ENCODE data around the gene RIPK1. TPM values are rescaled to one million over a fixed set of nuclear protein-coding genes. Genes with fewer than 3 reads are reported as not detected.

The RIPK1 gene
- total and polyA plus RNA-seq, 9 of the 15 experiments (the other 6 are each of a cell fraction or from before 2014, with no cell fraction given), result 3.8 to 24.9 (median 17.7) TPM

- TF ChIP-seq, protein P1, sequence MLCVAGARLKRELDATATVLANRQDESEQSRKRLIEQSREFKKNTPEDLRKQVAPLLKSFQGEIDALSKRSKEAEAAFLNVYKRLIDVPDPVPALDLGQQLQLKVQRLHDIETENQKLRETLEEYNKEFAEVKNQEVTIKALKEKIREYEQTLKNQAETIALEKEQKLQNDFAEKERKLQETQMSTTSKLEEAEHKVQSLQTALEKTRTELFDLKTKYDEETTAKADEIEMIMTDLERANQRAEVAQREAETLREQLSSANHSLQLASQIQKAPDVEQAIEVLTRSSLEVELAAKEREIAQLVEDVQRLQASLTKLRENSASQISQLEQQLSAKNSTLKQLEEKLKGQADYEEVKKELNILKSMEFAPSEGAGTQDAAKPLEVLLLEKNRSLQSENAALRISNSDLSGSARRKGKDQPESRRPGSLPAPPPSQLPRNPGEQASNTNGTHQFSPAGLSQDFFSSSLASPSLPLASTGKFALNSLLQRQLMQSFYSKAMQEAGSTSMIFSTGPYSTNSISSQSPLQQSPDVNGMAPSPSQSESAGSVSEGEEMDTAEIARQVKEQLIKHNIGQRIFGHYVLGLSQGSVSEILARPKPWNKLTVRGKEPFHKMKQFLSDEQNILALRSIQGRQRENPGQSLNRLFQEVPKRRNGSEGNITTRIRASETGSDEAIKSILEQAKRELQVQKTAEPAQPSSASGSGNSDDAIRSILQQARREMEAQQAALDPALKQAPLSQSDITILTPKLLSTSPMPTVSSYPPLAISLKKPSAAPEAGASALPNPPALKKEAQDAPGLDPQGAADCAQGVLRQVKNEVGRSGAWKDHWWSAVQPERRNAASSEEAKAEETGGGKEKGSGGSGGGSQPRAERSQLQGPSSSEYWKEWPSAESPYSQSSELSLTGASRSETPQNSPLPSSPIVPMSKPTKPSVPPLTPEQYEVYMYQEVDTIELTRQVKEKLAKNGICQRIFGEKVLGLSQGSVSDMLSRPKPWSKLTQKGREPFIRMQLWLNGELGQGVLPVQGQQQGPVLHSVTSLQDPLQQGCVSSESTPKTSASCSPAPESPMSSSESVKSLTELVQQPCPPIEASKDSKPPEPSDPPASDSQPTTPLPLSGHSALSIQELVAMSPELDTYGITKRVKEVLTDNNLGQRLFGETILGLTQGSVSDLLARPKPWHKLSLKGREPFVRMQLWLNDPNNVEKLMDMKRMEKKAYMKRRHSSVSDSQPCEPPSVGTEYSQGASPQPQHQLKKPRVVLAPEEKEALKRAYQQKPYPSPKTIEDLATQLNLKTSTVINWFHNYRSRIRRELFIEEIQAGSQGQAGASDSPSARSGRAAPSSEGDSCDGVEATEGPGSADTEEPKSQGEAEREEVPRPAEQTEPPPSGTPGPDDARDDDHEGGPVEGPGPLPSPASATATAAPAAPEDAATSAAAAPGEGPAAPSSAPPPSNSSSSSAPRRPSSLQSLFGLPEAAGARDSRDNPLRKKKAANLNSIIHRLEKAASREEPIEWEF (CRISPR knock-in tag; IDR thresholded peaks at IDR 0.05), result no peak
- TF ChIP-seq, protein P2, sequence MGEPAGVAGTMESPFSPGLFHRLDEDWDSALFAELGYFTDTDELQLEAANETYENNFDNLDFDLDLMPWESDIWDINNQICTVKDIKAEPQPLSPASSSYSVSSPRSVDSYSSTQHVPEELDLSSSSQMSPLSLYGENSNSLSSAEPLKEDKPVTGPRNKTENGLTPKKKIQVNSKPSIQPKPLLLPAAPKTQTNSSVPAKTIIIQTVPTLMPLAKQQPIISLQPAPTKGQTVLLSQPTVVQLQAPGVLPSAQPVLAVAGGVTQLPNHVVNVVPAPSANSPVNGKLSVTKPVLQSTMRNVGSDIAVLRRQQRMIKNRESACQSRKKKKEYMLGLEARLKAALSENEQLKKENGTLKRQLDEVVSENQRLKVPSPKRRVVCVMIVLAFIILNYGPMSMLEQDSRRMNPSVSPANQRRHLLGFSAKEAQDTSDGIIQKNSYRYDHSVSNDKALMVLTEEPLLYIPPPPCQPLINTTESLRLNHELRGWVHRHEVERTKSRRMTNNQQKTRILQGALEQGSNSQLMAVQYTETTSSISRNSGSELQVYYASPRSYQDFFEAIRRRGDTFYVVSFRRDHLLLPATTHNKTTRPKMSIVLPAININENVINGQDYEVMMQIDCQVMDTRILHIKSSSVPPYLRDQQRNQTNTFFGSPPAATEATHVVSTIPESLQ (CRISPR knock-in tag; IDR thresholded peaks at IDR 0.05), result no peak
- TF ChIP-seq PYGO2 (tag; IDR thresholded peaks at IDR 0.05), result no peak
- peak; percentile 62 to 90; a peak in 3 of 4 replicates for TF ChIP-seq NONO (IDR thresholded peaks at IDR 0.05; ENCODE audit: low read depth in 2 of 2, low read length in 1 of 2)
- TF ChIP-seq ZNF589 (CRISPR knock-in tag; IDR thresholded peaks at IDR 0.05; ENCODE audit: low read depth), result no peak
- no peak for TF ChIP-seq DLX4 (CRISPR knock-in tag; IDR thresholded peaks at IDR 0.05)
- 0 out of 2 replicates have a peak, but pooled peaks have one; percentile 56 for TF ChIP-seq NR1H2 (CRISPR knock-in tag; IDR thresholded peaks at IDR 0.05)
- TF ChIP-seq ADNP (tag; IDR thresholded peaks at IDR 0.05), result no peak
- TF ChIP-seq HMG20A (CRISPR knock-in tag; conservative IDR thresholded peaks at IDR 0.05), result no peak
- TF ChIP-seq ZBTB2 (IDR thresholded peaks at IDR 0.05), result peak; percentile 90
- no peak for TF ChIP-seq ETV1 (tag; conservative IDR thresholded peaks at IDR 0.05; ENCODE audit: low read depth)
- TF ChIP-seq PML (IDR thresholded peaks at IDR 0.05; ENCODE audit: low read length), result no peak; the same call in none of the 2 replicates
- TF ChIP-seq PCBP1 (IDR thresholded peaks at IDR 0.05; ENCODE audit: low read depth, low read length, poor library complexity, severe bottlenecking), result peak; percentile 41
- no peak for TF ChIP-seq WHSC1 (IDR thresholded peaks at IDR 0.05; ENCODE audit: low read length)
Measured at GRCh38 chr6:3118353-3119039, 50.2 kb downstream of the RIPK1 start, which contains the start of gene BPHL (continued).
